ENCODE measurements around the gene FGFR2.

DNA sequence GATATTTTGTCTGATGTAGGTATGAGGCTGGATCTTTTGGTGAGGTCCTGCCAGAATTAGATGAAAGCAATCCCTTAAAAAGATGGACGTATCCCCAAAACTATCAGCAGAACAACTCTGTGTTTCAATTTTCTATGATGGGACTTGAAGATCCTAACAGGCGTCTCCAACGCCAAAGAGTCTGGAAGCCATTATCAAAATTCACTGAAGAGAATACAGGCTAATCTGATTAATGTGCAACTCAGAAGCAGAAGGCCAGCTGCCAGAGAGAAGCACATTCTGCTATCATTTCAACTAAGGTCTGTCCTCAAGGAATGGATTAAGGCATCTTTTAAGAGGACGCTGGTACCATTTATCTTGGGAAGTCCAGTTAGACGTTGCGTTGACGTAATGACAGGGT, 119.7 kb downstream of the FGFR2 start:
- no peak for TF ChIP-seq POLR2AphosphoS5 (IDR thresholded peaks at IDR 0.05; ENCODE audit: low read depth, low read length)
- no peak for TF ChIP-seq TCF7L2 (IDR thresholded peaks at IDR 0.05; ENCODE audit: borderline replicate concordance, extremely low read depth, insufficient read depth, insufficient read length)
- no peak for TF ChIP-seq EZH2 (IDR thresholded peaks at IDR 0.05)
- no peak for TF ChIP-seq CTCF (IDR thresholded peaks at IDR 0.05 in 2 of 3, conservative IDR thresholded peaks at IDR 0.05 in 1 of 3; ENCODE audit: borderline replicate concordance in 1 of 3, insufficient read depth in 1 of 3, low read depth in 2 of 3, low read length in 2 of 3)
- no peak for TF ChIP-seq ZFX (IDR thresholded peaks at IDR 0.05)
- TF ChIP-seq SP1 (IDR thresholded peaks at IDR 0.05; ENCODE audit: low read depth) = no peak
- TF ChIP-seq, protein P1, sequence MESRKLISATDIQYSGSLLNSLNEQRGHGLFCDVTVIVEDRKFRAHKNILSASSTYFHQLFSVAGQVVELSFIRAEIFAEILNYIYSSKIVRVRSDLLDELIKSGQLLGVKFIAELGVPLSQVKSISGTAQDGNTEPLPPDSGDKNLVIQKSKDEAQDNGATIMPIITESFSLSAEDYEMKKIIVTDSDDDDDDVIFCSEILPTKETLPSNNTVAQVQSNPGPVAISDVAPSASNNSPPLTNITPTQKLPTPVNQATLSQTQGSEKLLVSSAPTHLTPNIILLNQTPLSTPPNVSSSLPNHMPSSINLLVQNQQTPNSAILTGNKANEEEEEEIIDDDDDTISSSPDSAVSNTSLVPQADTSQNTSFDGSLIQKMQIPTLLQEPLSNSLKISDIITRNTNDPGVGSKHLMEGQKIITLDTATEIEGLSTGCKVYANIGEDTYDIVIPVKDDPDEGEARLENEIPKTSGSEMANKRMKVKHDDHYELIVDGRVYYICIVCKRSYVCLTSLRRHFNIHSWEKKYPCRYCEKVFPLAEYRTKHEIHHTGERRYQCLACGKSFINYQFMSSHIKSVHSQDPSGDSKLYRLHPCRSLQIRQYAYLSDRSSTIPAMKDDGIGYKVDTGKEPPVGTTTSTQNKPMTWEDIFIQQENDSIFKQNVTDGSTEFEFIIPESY (IDR thresholded peaks at IDR 0.05; ENCODE audit: extremely low read depth, insufficient replicate concordance, low read length) = no peak
- no peak for TF ChIP-seq POLR2A (IDR thresholded peaks at IDR 0.05; ENCODE audit: borderline replicate concordance, extremely low read depth, insufficient read depth, insufficient read length)
